HepG2 (cell line): Measurements from ENCODE around the gene TLX1. TPM values are rescaled to one million over a fixed set of nuclear protein-coding genes. Genes with fewer than 3 reads are reported as not detected.

Experiments
- CCDC6 ChIP-seq: sonication (generic); formaldehyde crosslinking; IDR thresholded peaks from 2 replicates; pipeline ENCODE4 v1.8.1; 2022; ENCODE audit warnings: mild to moderate bottlenecking, missing genetic modification reagents, moderate library complexity
- CHD4 ChIP-seq: fragments of 200-600 bp; sonication (generic); IDR thresholded peaks from 2 replicates; pipeline ENCODE4 v1.7.0; 2017; ENCODE audit warnings: mild to moderate bottlenecking, low read length, borderline replicate concordance
- ERF ChIP-seq: IDR thresholded peaks from 2 replicates; pipeline ENCODE4 v1.6.1; 2018; ENCODE audit warnings: missing biosample characterization, missing genetic modification reagents
- FOSL2 ChIP-seq: sonication (generic); formaldehyde crosslinking; IDR thresholded peaks from 2 replicates; pipeline ENCODE4 v1.4.0; 2020; ENCODE audit warnings: missing genetic modification reagents
- HMGXB4 ChIP-seq, 2 experiments: sonication (generic) in 1 of 2; formaldehyde crosslinking in 1 of 2; IDR thresholded peaks; 2 replicates each; pipeline versions ENCODE4 v1.4.0 to v1.6.1; 2018 to 2020; ENCODE audit warnings: missing genetic modification reagents in 2 of 2, borderline replicate concordance in 1 of 2, low read depth in 1 of 2, mild to moderate bottlenecking in 1 of 2, missing biosample characterization in 1 of 2
- IKZF4 ChIP-seq: sonication (generic); formaldehyde crosslinking; IDR thresholded peaks from 2 replicates; pipeline ENCODE4 v1.5.1; 2020; ENCODE audit warnings: borderline replicate concordance, mild to moderate bottlenecking, low read depth, missing genetic modification reagents; ENCODE audit errors: not compliant biosample characterization
- KLF12 ChIP-seq: sonication (generic); formaldehyde crosslinking; IDR thresholded peaks from 2 replicates; pipeline ENCODE4 v1.4.0; 2020; ENCODE audit warnings: missing genetic modification reagents, borderline replicate concordance
- MAX ChIP-seq: IDR thresholded peaks from 2 replicates; pipeline ENCODE4 v1.6.1; 2012; ENCODE audit warnings: inconsistent platforms
- MED1 ChIP-seq: sonication (generic); formaldehyde crosslinking; IDR thresholded peaks from 2 replicates; pipeline ENCODE4 v1.4.0; 2020; ENCODE audit warnings: missing genetic modification reagents
- MIER3 ChIP-seq: IDR thresholded peaks from 2 replicates; pipeline ENCODE4 v1.6.1; 2016; ENCODE audit warnings: missing compliant biosample characterization, borderline replicate concordance
- PHF8 ChIP-seq: sonication (generic); formaldehyde crosslinking; IDR thresholded peaks from 2 replicates; pipeline ENCODE4 v1.5.0; 2020; ENCODE audit warnings: missing genetic modification reagents
- POGK ChIP-seq: sonication (generic); formaldehyde crosslinking; conservative IDR thresholded peaks from 2 replicates; pipeline ENCODE4 v1.8.0; 2022; ENCODE audit warnings: mild to moderate bottlenecking, moderate library complexity, missing genetic modification reagents
- RFXAP ChIP-seq: sonication (generic); formaldehyde crosslinking; IDR thresholded peaks from 2 replicates; pipeline ENCODE4 v1.4.0; 2020; ENCODE audit warnings: missing genetic modification reagents, borderline replicate concordance
- SALL2 ChIP-seq: sonication (generic); formaldehyde crosslinking; IDR thresholded peaks from 2 replicates; pipeline ENCODE4 v1.8.1; 2023; ENCODE audit warnings: mild to moderate bottlenecking, missing genetic modification reagents, inconsistent platforms
- SMC3 ChIP-seq: IDR thresholded peaks from 2 replicates; pipeline ENCODE4 v1.6.1; 2011; ENCODE audit warnings: low read length, improper control_type of control experiment
- SOX13 ChIP-seq, 3 experiments: fragments of 450-650 bp in 1 of 3; sonication (generic) in 1 of 3; formaldehyde crosslinking in 1 of 3; IDR thresholded peaks in 2 of 3; conservative IDR thresholded peaks in 1 of 3; 2 replicates each; pipeline versions ENCODE4 v1.5.0 to v1.6.1; 2016 to 2020; ENCODE audit warnings: antibody characterized with exemption in 1 of 3, mild to moderate bottlenecking in 1 of 3, missing compliant biosample characterization in 1 of 3, missing genetic modification reagents in 1 of 3, moderate library complexity in 1 of 3
- SRF ChIP-seq: IDR thresholded peaks from 2 replicates; pipeline ENCODE4 v1.6.1; 2011; ENCODE audit warnings: mild to moderate bottlenecking, low read depth, low read length, moderate library complexity
- YEATS2 ChIP-seq: sonication (generic); formaldehyde crosslinking; IDR thresholded peaks from 2 replicates; pipeline ENCODE4 v1.4.0; 2020; ENCODE audit warnings: missing genetic modification reagents, borderline replicate concordance
- ZFP90 ChIP-seq: sonication (generic); formaldehyde crosslinking; IDR thresholded peaks from 2 replicates; pipeline ENCODE4 v1.8.0; 2022; ENCODE audit warnings: missing genetic modification reagents, mild to moderate bottlenecking, inconsistent platforms, borderline replicate concordance
- ZFP91 ChIP-seq: sonication (generic); formaldehyde crosslinking; IDR thresholded peaks from 2 replicates; pipeline ENCODE4 v1.9.0; 2022; ENCODE audit warnings: missing genetic modification reagents, mild to moderate bottlenecking, borderline replicate concordance
- ZFX ChIP-seq: sonication (generic); formaldehyde crosslinking; IDR thresholded peaks from 2 replicates; pipeline ENCODE4 v1.4.0; 2020; ENCODE audit warnings: mild to moderate bottlenecking, low read depth, missing genetic modification reagents, moderate library complexity
- ZFY ChIP-seq: sonication (generic); formaldehyde crosslinking; IDR thresholded peaks from 2 replicates; pipeline ENCODE4 v1.4.0; 2020; ENCODE audit warnings: missing genetic modification reagents
- polyA plus RNA-seq, 8 experiments: library from polyadenylated mRNA; depleted of rRNA in 3 of 8; stranded (reverse) in 7 of 8; unstranded in 1 of 8; fragments of >200 nt; fragmentation: Illumina TruSeq in 4 of 8; extraction: Trizol in 4 of 8; gene quantifications; 2 replicates each; pipeline versions ENCODE4 v1.2.1 to v1.2.3, GENCODE V29; 2011 to 2016; ENCODE audit warnings: low read depth in 4 of 8, missing spikeins in 1 of 8, mixed read lengths in 1 of 8; ENCODE audit not compliant: insufficient read depth in 1 of 8
- total RNA-seq, 5 experiments: library from RNA; depleted of rRNA; stranded (reverse); fragments of >200 nt; fragmentation: Illumina TruSeq; extraction: Trizol; gene quantifications; 2 replicates each; pipeline ENCODE4 v1.2.3, GENCODE V29; 2016; ENCODE audit warnings: low read depth in 1 of 5

Gene TLX1
- total and polyA plus RNA-seq, 2 of the 13 experiments (the other 11 are each of a cell fraction or from before 2014, with no cell fraction given), result 0.07 to 0.26 TPM

GRCh38 chr10:101141616-101142532 is 10.8 kb downstream of the TLX1 start (continued):
- no peak for TF ChIP-seq CCDC6 (CRISPR knock-in tag)
- no peak for TF ChIP-seq IKZF4 (CRISPR knock-in tag)
- no peak for TF ChIP-seq CHD4
- TF ChIP-seq POGK (CRISPR knock-in tag), result no peak
- TF ChIP-seq HMGXB4 (CRISPR knock-in tag; IDR thresholded peaks at IDR 0.05; ENCODE audit: borderline replicate concordance in 1 of 2, low read depth in 1 of 2), result peak; percentile 47 to 69; a peak in 3 of 4 replicates
- TF ChIP-seq YEATS2 (CRISPR knock-in tag), result 0 out of 2 replicates have a peak, but pooled peaks have one; percentile 40
- TF ChIP-seq ZFP90 (CRISPR knock-in tag), result peak; percentile 69; the same call in 1 of the 2 replicates
- TF ChIP-seq ZFY (CRISPR knock-in tag), result peak; percentile 43; the same call in 1 of the 2 replicates
- TF ChIP-seq SOX13 (IDR thresholded peaks at IDR 0.05), result no peak
- no peak for TF ChIP-seq SOX13 (CRISPR knock-in tag; conservative IDR thresholded peaks at IDR 0.05 in 1 of 2, IDR thresholded peaks at IDR 0.05 in 1 of 2)
- TF ChIP-seq MED1 (CRISPR knock-in tag), result peak; percentile 24; the same call in 1 of the 2 replicates
- peak; percentile 50; the same call in 1 of the 2 replicates for TF ChIP-seq MIER3 (CRISPR knock-in tag)
- TF ChIP-seq RFXAP, result 0 out of 2 replicates have a peak, but pooled peaks have one; percentile 35
- TF ChIP-seq ZFX (CRISPR knock-in tag), result 0 out of 2 replicates have a peak, but pooled peaks have one; percentile 28
- peak; percentile 47; the same call in 1 of the 2 replicates for TF ChIP-seq PHF8 (CRISPR knock-in tag)
- TF ChIP-seq ZFP91, result peak; percentile 41; the same call in 1 of the 2 replicates
- peak; percentile 73 for TF ChIP-seq SMC3
- TF ChIP-seq SRF, result no peak
- TF ChIP-seq MAX, result no peak
- 0 out of 2 replicates have a peak, but pooled peaks have one; percentile 47 for TF ChIP-seq KLF12 (CRISPR knock-in tag)
- 0 out of 2 replicates have a peak, but pooled peaks have one; percentile 48 for TF ChIP-seq SALL2
- TF ChIP-seq ERF, result 0 out of 2 replicates have a peak, but pooled peaks have one; percentile 12
- TF ChIP-seq FOSL2 (CRISPR knock-in tag), result peak; percentile 40; the same call in 1 of the 2 replicates
